ENCODE measurements around the gene SC5D.

The SC5D gene, protein sequence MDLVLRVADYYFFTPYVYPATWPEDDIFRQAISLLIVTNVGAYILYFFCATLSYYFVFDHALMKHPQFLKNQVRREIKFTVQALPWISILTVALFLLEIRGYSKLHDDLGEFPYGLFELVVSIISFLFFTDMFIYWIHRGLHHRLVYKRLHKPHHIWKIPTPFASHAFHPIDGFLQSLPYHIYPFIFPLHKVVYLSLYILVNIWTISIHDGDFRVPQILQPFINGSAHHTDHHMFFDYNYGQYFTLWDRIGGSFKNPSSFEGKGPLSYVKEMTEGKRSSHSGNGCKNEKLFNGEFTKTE

DNA sequence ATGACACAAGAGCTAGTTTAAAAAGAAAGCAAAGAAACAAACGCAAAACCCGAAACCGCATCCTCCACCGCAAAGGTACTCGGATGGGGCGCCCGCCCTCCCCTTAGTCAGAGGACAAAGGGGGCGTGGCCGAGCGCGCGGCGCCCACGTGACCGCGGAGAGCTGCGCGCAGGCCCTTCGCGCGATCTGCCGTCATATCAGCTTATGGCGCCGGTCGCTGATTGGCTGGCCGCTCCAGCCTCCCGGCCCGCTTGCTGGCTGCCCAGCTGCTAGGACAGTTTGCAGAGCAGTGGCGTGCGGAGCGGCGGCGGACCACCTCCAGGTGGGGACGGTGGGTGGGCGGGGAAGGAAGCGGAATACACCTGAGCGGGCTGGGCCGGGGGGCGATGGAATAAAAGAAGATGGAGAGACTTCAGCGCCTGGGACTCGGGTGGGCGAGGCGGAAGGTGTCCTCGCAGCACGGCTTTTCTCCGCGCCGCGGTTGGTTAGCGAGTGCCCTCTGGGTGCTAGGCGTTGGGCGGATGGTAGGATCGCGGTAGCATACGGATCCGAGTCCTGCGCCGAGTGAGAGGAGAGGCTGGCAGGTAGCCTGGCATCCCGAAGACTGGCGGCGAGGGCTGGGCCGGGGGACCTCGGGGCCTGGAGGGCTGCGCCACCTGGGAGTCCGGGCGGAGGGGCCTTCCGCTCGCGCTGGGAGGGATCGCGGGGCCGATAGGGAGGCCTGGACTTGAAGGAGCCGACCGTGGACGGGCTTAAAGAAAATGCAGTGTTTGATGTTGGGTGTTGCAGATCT, at the start of gene SC5D:
TSS of gene SC5D (plus strand) at position 277 of the 793 bp plus-strand sequence. CDS start 10,605 bp downstream, outside the sequence.
- DNase-seq, result peak; percentile 99

DNA sequence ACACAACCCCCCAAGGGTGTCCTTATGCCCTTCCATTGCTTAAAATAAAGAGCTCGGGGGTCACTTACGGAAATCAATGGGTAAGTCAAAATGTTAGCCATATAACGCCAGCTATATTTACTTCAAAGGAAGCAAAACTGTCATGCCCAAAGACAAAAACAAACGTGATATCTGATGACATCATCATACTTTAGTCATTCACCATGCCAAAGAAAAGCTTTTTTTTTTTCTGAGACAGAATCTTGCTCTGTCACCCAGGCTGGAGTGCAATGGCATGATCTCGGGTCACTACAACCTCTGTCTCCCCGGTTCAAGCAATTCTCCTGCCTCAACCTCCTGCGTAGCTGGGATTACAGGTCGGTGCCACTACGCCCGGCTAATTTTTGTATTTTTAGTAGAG, 47.7 kb upstream of the SC5D start:
- no peak for DNase-seq

DNA sequence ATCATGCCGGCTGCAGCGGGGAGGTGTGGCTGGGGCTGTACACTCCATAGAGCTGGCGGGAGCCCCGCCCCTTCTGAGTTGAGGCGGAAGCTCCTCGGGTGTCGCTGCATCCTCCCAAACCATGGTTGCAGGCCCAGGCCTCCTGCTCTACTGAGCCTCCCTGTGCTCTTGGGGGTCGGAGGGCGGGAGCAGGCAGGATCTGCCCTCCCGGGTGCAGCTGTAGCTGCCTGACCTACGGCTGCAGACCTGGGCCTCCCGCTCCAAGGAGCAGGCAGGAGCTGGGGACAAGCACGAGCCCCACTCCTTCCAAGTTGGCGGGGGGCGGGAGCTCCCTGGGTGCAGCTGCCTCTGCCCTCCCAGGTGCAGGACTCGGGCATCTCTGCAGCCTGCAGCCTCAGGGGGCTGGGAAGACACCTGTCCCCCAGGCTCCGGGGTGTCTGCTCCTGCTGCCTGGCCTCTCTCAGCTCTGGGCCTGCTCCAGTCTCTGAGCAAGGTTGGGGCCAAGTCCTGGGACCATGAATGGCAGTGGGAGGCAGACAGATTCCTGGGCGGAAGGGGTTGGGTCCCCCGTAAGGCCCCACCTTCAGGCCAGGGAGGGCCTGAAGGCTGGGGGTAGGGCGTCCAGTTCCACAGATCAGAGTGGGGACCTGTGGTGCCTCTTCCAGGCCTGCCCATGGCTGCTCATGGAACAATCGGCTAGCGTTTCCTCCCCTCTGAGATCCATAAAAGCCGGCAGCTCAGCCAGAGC, 46.4 kb upstream of the SC5D start:
- DNase-seq, result no peak

DNA sequence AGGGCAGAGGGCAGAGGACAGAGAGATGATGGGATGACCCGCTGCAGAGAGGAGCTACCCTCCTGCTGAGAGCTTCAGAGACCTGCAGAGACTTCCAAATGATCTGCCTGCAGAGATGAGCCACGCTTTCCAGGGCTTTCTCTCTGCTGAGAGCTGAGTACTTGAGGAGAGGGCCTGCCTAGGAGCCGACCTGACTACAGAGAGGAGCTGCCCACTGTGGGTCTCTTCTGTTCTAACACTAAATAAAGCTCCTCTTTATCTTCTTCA, 45.9 kb upstream of the SC5D start:
- no peak for DNase-seq

DNA sequence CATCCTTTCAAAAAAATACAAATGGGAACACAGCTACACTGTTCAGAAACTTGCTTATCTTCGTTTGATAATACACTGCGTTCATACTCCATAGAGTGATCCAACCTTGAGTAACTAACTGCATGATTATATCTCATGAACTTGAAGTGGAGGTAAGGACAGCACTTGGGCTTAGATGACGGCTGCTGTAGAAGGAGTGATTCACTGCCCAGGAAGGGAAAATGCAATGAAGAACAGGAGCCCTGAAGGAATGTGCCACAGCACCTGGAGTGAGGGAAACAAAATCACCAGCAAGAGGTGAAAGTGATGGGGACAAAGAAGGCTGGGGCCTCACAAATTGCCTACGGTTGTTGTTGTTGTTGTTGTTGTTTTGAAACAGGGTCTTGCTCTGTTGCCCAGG, 44.1 kb upstream of the SC5D start:
- no peak for DNase-seq

DNA sequence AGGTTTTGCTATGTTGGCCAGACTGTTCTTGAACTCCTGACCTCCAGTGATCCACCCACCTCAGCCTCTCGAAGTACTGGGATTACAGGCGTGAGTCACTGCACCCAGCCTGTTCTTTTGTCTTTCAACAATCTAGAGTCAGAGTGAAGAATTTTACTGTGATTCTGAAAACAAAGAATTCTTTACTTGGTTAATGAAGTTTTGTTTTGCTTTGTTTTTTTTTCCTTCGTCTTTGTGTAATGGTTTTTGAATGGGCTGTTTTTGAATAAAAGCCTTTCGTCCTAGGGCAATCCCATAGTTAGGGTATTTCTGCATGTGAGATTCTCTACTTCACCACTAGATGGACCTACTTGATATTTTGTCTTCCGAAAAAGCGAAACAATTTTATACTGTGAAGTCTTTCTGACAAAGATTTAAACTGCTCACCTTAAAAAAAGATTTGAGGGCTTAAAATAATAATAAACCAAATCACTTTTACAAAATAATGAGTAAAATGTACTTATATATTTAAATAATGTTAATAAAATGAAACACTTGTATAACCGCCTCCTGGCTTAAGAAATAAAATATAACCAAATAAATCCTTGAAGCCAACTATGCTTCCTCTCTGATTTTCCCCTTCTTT, 43.4 kb upstream of the SC5D start:
- DNase-seq, result peak; percentile 59

DNA sequence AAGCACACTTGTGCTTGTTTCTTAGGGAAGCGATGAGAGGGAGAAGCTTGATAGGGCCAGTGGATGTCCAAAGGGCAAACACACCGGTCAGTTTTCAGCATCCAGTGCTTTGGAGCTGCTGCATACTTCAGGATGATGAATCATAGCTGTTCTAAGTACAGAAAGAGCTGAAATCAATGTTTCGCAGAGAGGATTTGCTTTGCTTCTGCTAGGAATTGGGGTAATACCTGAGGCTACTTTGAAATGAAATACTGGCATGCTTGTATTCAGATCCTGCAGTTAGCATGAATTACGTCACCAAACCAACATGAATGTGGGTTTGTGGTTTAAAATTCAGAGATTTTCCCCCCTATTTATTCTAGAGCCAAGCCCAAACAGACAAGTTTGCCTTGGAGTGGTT, 41.7 kb upstream of the SC5D start:
- no peak for DNase-seq

DNA sequence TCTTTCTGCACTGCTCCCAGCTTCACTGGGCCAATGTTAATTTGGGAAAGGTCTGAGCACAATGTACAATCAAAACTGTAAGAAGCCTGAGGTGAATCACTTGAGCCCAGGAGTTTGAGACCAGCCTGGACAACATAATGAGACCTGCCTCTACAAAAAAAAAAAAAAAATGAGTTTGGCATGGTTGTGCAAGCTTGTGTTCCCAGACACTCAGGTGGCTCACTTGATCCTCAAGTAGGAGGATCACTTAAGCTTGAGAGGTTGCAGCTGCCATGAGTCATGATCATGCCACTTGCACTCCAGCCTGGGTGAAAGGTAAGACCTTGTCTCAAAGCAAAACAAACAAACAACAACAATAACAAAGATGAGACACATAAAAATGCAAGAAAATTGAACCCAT, 38.6 kb upstream of the SC5D start:
- DNase-seq, result no peak

DNA sequence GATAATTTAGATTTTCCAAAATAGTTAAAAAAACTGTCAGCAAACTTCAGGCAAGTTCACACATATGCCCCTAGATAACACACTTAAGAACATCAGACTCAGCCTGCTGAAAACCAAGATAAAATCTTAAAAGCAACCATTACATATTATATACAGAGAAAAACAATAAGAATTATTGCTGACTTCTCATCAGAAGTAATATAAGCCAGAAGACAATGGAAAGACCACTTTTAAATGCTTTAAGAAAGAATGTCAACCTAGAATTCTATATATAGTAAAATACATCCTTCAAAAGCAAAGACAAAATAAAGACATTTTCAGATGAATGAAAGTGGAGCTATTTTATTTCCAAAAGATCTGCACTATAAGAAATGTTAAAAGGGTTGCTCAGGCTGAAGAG, 37.8 kb upstream of the SC5D start:
- no peak for DNase-seq

DNA sequence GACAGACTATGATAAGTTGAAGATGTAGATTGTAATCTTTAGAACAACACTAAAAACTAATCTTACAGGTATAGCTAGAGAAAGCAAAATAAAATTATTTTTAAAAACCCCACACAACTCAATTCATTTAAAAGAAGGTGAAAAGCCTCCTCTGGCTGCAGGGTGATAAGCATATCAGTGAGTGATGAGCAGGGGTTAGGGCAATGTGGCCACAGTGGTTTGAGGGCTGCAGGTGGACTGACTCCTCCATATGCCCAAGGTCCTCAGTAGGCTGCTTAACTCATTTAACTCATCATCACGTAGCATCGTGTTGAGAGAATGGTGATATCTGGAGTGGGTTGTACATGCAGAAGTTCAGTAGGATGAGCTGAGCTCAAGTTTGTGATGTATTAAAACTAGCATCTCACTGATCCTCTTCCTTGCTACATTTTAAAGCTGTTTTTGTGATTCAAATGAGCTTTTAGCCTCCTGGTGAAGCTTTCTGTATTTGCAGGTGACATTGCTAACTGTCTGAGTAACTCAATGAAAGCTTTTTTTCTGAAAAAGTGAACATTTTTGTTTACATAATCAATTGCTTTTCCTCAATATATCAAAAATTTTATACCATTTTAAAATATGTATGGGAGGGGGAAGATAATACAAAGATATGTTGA, 37.0 kb upstream of the SC5D start:
- DNase-seq, result no peak

DNA sequence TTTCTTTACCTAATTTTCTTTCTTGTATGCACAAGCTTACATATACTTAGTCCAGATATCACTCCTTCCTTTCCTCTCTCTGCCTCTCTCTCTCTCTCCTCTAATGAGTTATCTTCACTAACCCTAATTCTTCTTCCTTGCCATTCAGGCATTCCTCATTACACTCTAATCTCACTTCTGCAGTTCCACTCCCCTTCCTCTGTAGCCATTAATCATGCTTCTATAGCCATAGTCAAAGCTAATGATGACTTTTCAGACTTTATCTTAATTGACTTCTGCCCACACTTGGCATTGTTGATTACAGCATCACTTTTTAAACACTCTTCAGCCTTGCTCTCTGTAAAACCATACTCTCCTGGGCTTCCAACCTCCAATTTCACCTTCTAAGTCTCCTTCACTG, 35.3 kb upstream of the SC5D start:
- no peak for DNase-seq

DNA sequence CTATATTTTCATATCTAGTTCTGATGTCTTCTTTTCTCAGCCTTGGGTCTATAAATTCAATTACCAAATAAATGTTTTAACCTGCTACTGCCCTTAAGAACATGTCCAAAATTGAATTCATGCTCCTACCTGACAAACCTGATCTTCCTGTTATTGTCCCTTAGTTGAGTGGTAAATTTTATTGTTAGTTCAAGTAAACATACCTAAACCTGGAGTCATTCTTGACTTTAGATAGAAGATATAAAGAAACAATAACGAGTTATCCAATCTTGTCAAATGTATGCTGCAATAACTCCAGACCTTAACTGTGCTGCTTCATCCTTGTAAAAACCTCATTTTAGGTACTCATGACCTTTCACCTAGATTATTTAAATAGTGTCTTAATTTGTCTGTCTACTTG, 34.6 kb upstream of the SC5D start:
- DNase-seq, result no peak

DNA sequence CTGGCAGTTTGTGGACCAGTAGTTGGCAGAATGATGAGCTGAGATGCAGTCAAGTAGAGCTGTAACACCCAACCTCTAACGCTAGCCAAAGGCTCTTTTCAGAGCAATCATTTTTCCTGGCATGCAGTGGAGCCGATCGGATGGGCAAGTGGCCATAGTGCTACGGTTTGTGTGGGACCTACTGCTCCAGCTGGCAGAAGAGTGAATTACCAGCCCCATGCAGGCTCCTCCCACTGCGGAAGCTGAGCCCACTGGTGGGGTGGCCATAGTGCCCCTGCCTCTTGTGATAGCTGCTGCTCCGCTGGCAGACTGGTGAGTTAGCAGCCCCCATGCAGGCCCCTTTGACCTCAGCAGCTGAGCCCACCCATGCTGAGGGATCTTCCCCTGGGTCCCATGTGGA, 27.0 kb upstream of the SC5D start:
- no peak for DNase-seq

DNA sequence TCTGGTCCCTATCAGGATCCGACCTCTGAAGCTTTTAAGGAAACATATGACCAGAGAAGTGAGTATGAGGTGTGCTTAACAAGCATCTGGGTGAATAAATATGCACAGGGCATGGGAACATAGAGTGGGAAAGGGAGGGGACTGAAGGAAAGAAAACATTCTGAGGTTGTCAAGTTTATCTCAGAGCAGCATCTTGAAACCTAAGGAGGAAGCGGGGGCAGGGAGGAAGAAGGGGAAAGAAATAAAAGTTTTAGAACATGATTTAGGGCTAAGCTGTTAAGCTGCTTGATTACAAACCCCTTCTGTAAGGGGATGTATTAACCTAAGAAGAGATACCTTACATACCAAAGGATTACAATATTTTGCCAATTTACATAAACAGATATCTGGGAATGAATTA, 24.0 kb upstream of the SC5D start:
- no peak for DNase-seq

DNA sequence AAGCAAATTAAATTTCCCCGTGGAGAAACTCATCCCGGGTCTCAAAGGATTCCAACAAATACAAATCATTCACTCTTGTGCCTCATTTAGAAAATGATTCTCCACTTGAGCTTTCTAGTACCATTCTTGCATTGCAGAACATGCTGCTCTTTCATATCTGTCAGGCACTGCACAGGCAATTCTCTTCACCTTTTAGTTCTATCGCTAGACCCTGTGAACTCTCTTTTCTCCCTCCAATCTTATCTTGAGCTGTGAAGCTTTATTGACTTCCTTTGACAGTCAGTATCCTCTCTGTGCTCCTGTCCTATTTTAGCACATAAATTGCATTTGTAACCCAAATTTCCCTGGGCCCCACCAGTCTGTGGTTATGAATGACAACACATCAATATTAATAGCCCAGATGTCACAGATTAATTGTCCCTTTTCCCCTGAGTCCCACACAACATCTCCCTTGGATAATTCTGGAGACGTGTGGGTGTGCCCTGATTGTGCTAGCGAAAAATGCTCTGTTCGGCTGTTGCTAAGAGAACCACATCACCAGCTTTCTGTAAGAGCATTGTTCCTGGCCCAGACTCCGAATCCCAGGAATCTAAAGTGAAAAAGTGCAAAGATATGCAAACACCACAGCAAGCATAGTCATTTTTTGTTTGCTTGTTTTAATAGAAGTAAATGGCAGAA, 22.4 kb upstream of the SC5D start:
- no peak for DNase-seq

DNA sequence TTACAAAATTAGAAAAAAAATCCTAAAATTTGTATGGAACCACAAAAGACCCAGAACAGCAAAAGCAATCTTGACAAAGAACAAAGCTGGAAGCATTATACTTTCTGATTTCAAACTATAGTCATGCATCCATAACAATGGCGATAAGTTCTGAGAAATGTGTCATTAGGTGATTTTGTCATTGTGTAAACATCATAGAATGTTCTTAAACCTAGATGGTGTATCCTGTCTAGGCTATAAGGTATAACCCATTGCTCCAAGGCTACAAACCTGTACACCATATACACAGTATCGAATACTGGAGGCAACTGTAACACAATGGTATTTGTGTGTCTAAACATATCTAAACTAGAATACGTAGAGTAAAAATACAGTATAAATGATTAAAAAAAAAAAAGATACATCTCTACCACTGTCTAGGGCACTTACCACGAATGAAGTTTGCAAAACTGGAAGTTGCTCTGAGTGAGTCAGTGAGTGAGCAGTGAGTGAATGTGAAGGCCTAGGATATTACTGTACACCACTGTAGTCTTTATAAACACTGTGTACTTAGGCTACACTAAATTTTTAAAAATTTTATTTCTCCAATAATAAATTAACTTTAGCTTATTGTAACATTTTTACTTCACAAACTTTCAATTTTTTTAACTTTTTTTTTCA, 18.1 kb upstream of the SC5D start:
- DNase-seq, result no peak

DNA sequence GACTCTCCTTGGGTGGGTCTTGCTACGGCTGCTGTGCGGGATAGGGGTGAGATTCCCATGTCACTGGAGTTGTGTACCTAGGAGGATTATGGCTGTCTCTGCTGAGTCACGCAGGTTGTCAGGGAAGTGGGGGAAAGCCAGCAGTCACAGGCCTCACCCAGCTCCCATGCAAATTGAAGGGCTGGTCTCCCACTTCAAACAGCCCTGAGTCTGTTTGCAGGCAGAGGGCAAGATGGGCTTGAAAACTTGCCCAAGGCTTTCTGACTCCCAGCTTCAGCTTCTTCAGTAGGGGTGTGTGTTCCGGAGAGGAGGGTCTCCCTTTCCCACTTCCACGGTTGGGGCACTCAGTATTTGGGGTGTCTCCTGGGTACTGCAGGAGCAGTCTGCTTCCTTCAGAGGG, 10.9 kb upstream of the SC5D start:
- DNase-seq, result no peak

DNA sequence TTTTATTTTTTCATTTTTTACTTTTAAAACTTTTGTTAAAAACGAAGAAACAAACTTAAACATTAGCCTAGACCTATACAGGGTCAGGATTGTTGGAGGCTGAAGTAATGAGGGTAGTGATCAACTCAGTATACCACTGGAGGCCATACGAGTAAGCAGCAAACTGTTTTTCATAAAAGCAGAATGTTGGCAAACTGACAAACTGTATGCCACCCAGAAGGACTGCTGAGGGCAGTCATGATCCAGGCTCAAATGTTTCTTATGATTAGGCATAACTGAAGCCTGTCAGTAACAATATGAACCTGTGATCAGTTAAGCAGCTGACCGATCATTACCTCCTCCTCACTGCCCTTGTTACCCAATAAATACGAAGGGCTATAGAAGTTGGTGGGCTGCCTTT, 10.2 kb upstream of the SC5D start:
- DNase-seq, result no peak

DNA sequence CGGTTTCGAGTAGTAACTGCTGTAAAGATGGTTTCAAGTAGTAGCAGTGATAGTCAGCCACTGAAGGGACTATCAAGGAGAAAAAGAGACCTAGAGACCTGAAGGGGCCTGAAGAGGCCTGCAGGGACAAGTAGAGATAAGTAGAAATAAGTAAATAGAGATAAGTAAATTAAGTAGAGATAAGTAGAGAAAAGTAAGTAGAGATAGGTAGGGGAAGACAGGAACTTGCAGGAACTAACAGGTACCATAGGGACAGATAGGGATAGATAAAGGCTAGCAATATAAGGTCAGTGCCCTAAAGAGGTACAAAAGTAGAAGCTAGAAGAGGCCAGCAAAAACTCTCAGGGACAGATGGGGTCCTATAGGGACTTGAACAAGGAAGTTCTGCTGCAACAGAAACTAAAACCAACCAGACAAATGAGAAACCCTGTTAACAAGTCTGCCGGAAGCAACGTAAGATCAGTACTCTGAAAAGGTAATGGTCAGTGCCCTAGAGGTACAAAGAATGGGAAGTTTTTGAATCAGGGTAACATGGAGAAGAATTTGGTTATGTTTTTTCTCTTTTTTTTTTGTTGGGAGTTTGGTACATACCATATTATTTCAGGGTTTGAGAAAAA, 9.6 kb upstream of the SC5D start:
- DNase-seq, result no peak

DNA sequence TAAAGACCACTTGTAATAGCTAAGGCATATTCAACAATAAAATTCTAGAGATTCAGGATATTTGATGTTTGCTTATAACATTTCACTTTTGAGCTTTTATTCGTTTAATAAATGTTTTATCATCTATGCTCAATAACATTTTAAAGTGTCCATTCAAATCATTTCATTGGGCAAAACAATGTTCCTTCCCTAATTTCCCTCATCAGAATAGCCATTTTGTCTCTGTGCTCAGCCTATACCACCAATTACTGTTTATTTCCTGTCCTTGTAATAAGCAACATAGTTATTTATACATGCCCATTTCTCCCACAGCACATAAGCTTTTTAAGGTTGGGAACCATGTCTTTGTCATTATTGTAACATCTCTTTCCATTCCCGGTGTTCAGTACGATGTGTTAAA, 1.3 kb upstream of the SC5D start:
- no peak for DNase-seq

DNA sequence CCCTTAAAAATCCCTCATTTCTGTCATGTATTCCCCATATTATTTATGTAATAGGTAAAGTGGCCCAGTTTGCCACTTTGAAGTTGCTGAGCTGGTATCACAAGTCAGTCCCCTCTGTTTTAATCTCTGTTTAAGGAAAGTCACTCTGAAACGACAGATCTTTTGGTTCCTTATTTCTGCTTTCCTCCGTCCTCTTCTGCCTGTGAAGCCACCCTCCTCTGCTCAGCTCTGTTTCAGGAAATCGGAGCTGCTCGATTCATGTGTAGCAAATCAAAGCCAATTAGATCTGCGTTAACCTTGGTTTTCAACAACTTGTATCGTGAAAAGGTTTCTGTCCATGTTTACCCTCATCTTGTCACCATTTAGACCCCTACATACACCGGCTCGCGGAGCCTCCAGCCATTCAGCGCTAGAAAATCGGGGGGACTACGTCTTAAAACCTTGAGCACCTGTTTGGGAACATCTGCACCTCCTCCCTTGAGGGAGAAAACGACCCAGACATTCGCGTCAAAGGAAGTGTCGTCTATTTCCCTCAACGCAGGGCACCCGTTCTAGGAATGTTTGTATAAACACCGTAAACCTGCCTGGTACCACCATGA, 576 bp upstream of the SC5D start:
- peak; percentile 73 for DNase-seq

Data from GF-D8 (cell line).